ENCODE measurements around the gene CDKN2A. TPM values are rescaled to one million over a fixed set of nuclear protein-coding genes. Genes with fewer than 3 reads are reported as not detected.

CDKN2A gene
- total RNA-seq, 1 donor = 20.7 TPM

- peak; percentile 93 for TF ChIP-seq CTCF (IDR thresholded peaks at IDR 0.05; ENCODE audit: insufficient read depth, low read depth, low read length)
- peak within 1 kb of the TSS; percentile 86 for H3K4me3 ChIP-seq (ENCODE audit: low read depth, low read length)
- DNase-seq (ENCODE audit: low read depth) = peak; percentile 97
Measured at GRCh38 chr9:22008717-22009505, 14.7 kb upstream of the CDKN2A start, which contains the start of gene CDKN2B. Gene CDKN2B, minus strand, starts transcription at chr9:22009305. Its CDS starts 352 bp downstream, at chr9:22008953.

- TF ChIP-seq CTCF (IDR thresholded peaks at IDR 0.05; ENCODE audit: insufficient read depth, low read depth, low read length) = no peak
- DNase-seq (ENCODE audit: low read depth) = no peak
- H3K4me3 ChIP-seq (ENCODE audit: low read depth, low read length) = peak overlapping the region; percentile 86
Measured at GRCh38 chr9:22008384-22008716, 14.2 kb upstream of the CDKN2A start.

GRCh38 chr9:22005702-22006606 is 11.8 kb upstream of the CDKN2A start:
- DNase-seq (ENCODE audit: low read depth) = peak; percentile 31
- TF ChIP-seq CTCF (IDR thresholded peaks at IDR 0.05; ENCODE audit: insufficient read depth, low read depth, low read length) = no peak
- H3K4me3 ChIP-seq (ENCODE audit: low read depth, low read length) = peak overlapping the region; percentile 44

GRCh38 chr9:22005021-22005701 is 11.0 kb upstream of the CDKN2A start:
- peak overlapping the region; percentile 44 for H3K4me3 ChIP-seq (ENCODE audit: low read depth, low read length)
- DNase-seq (ENCODE audit: low read depth) = no peak

GRCh38 chr9:22002038-22002437 is 7.8 kb upstream of the CDKN2A start:
- no peak for TF ChIP-seq CTCF (IDR thresholded peaks at IDR 0.05; ENCODE audit: insufficient read depth, low read depth, low read length)
- no peak for DNase-seq (ENCODE audit: low read depth)
- H3K4me3 ChIP-seq (ENCODE audit: low read depth, low read length) = no peak overlapping the region

More at GRCh38 chr9:22005021-22005701, 11.0 kb upstream of the CDKN2A start:
- peak; percentile 6 for TF ChIP-seq CTCF (IDR thresholded peaks at IDR 0.05; ENCODE audit: insufficient read depth, low read depth, low read length)

- H3K4me3 ChIP-seq (ENCODE audit: low read depth, low read length) = no peak overlapping the region
- no peak for DNase-seq (ENCODE audit: low read depth)
- TF ChIP-seq CTCF (IDR thresholded peaks at IDR 0.05; ENCODE audit: insufficient read depth, low read depth, low read length) = no peak
Measured at GRCh38 chr9:21998026-21998425, 3.8 kb upstream of the CDKN2A start.

All from fibroblast of villous mesenchyme (primary cell).